ENCODE measurements around the gene SHISA6.

Gene SHISA6

DNA sequence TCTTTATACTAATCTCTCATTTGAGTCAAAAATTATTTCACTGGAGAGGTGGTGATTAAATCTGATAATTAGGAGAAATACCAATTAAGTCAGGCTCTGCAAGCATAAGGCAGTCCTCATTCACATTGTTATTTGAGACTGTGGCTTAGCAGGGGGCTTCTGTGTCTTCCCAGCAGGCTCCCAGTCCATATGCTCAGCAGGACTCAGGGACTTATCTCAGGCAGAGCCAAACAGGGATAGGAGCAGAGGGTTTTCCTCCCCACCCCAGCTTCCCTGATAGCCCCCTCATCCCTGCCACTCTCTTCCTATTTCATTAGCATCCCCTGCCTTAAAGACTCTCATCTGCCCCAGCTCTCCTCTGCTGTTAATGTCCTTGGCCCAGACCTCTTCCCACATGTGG is 252.9 kb downstream of the SHISA6 start:
- H3K36me3 ChIP-seq (ENCODE audit: control insufficient read depth, insufficient read depth, low read length), result no peaks in the 10 kb centered on the region
- H3K9ac ChIP-seq (ENCODE audit: low read length), result no peak overlapping the region
- no peak overlapping the region for H3K4me3 ChIP-seq (ENCODE audit: low read length)
- H3K4me1 ChIP-seq (ENCODE audit: control insufficient read depth, insufficient read depth, low read length), result no peaks in the 10 kb centered on the region
- no peak overlapping the region for H3K27ac ChIP-seq (ENCODE audit: low read depth, low read length)
- H3K27me3 ChIP-seq (ENCODE audit: control insufficient read depth, insufficient read depth, low read length), result no peaks in the 10 kb centered on the region

DNA sequence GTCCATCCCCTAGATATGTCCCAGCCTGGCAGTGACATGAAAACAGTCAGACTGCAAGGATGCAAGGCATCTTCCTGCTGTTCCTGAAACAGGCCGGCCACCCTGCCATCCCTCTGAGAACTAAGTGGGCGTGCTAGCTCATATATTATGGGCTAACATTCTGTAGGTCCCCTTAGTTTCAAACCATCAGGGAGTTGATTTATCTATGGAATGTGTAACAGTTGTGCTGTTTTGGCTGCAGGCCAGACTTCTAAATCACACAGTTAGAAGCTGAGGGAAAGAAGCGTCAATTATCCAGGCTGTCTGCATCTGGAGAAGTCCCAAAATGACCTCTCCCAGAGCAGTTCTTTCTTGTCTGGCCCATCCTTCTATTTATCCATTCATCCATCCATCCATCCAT is 254.6 kb downstream of the SHISA6 start:
- no peak overlapping the region for H3K9ac ChIP-seq (ENCODE audit: low read length)
- no peak overlapping the region for H3K4me3 ChIP-seq (ENCODE audit: low read length)
- H3K36me3 ChIP-seq (ENCODE audit: control insufficient read depth, insufficient read depth, low read length), result no peaks in the 10 kb centered on the region
- no peaks in the 10 kb centered on the region for H3K4me1 ChIP-seq (ENCODE audit: control insufficient read depth, insufficient read depth, low read length)
- no peaks in the 10 kb centered on the region for H3K27me3 ChIP-seq (ENCODE audit: control insufficient read depth, insufficient read depth, low read length)
- H3K27ac ChIP-seq (ENCODE audit: low read depth, low read length), result no peak overlapping the region

DNA sequence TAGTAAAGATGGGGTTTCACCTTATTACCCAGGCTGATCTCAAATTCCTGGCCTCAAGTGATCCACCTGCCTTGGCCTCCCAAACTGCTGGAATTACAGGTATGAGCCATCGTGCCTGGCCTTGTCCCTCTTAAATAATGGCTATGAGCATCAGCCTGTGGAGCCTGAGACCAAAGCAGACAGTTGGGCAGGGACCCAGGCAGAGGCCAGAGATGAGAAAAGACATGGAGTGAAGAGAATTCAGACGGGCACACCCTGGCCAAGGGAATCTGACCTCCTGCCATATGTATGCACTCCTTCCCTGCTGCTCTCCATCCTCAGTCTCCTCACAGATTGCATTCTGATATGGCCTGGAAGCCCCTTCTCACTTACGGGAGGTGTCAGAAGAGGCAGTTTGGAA is 258.9 kb downstream of the SHISA6 start:
- Histone ChIP-seq H3K36me3 (ENCODE audit: control insufficient read depth, insufficient read depth, low read length) (no peaks in the 10 kb centered on the region), H3K27ac (ENCODE audit: low read depth, low read length) (no peak overlapping the region), H3K4me3 (ENCODE audit: low read length) (no peak overlapping the region), H3K27me3 (ENCODE audit: control insufficient read depth, insufficient read depth, low read length) (no peaks in the 10 kb centered on the region), H3K4me1 (ENCODE audit: control insufficient read depth, insufficient read depth, low read length) (no peaks in the 10 kb centered on the region), H3K9ac (ENCODE audit: low read length) (no peak overlapping the region)

DNA sequence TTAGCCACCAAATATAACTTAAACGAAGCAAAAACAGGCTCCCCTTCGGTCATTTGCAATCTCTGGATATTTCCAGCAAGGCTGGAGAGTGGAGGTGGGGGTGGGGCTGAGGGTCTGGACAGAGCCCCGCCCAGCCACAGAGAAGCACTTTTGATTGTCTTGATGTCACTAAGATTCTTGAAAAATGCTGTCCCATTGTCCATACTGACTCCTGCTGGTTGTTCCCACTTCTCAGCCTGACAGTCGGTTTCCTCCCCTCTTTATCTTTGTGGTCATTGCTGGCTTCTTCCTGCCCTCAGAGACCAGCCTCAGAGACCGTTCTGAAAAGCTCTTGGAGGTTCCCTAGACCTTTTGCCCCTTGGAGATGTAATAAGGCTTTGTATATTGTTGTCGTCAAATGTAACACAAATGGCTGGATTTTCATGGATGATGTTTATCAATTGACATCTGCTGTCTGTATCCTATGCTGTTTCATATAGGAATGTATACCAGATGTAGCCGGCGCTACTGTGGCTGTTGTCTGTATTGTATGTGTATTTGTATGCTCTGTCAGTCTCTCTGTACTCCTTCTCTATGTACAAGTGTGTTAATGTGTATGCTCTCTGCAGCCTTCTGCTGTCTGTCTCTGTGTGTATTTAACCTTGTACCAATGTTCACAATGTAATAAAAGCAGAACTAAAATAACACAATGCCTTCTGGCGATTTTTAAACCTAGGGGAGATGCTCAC is 262.5 kb downstream of the SHISA6 start:
- no peaks in the 10 kb centered on the region for H3K4me1 ChIP-seq (ENCODE audit: control insufficient read depth, insufficient read depth, low read length)
- H3K4me3 ChIP-seq (ENCODE audit: low read length), result no peak overlapping the region
- no peaks in the 10 kb centered on the region for H3K27me3 ChIP-seq (ENCODE audit: control insufficient read depth, insufficient read depth, low read length)
- H3K36me3 ChIP-seq (ENCODE audit: control insufficient read depth, insufficient read depth, low read length), result no peaks in the 10 kb centered on the region
- H3K9ac ChIP-seq (ENCODE audit: low read length), result no peak overlapping the region
- no peak overlapping the region for H3K27ac ChIP-seq (ENCODE audit: low read depth, low read length)

DNA sequence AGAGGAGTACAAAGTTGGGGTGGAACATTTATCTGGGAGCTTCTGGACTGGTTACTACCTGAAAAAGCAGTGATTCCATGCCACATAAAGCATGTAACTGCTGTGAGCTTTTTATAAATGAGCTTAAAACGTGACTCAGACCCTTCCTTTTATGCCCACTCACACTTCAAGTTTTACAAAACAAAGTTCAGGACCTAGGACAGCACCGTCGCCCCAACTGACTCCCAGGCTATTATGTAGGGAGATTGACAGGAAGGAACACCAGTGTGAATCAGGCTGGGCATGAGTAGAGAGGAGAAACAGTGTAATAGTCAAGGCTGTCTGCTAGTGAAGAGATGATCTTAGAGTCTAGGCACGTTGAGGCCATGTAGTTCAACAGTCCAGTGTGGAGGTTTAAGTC is 265.6 kb downstream of the SHISA6 start:
- Histone ChIP-seq H3K4me1 (ENCODE audit: control insufficient read depth, insufficient read depth, low read length) (no peaks in the 10 kb centered on the region), H3K36me3 (ENCODE audit: control insufficient read depth, insufficient read depth, low read length) (no peaks in the 10 kb centered on the region), H3K27ac (ENCODE audit: low read depth, low read length) (no peak overlapping the region)

DNA sequence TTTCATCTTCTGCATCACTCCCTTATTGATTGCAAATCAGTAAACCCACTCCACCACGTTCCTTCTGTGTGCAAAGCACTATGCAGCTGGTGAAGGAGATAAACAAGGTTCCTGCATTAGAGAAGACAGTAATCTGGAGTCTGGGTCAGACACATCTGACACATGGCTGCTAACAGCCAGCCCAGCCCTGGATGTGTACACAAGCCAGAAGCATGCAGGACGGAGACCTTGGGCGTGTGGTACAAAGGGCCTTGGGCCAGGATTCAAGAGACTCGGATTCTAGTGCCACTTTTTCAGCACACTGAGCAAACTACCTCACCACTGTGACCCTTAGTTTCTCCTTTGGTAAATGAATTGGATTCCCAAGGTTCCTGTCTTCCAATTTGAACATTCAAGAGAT is 270.7 kb downstream of the SHISA6 start:
- no peaks in the 10 kb centered on the region for H3K4me1 ChIP-seq (ENCODE audit: control insufficient read depth, insufficient read depth, low read length)
- H3K4me3 ChIP-seq (ENCODE audit: low read length), result no peak overlapping the region
- no peaks in the 10 kb centered on the region for H3K36me3 ChIP-seq (ENCODE audit: control insufficient read depth, insufficient read depth, low read length)
- H3K27ac ChIP-seq (ENCODE audit: low read depth, low read length), result no peak overlapping the region
- no peak overlapping the region for H3K9ac ChIP-seq (ENCODE audit: low read length)
- H3K27me3 ChIP-seq (ENCODE audit: control insufficient read depth, insufficient read depth, low read length), result no peaks in the 10 kb centered on the region

More for the DNA sequence above, 265.6 kb downstream of the SHISA6 start:
- H3K4me3 ChIP-seq (ENCODE audit: low read length), result no peak overlapping the region
- no peaks in the 10 kb centered on the region for H3K27me3 ChIP-seq (ENCODE audit: control insufficient read depth, insufficient read depth, low read length)
- no peak overlapping the region for H3K9ac ChIP-seq (ENCODE audit: low read length)

DNA sequence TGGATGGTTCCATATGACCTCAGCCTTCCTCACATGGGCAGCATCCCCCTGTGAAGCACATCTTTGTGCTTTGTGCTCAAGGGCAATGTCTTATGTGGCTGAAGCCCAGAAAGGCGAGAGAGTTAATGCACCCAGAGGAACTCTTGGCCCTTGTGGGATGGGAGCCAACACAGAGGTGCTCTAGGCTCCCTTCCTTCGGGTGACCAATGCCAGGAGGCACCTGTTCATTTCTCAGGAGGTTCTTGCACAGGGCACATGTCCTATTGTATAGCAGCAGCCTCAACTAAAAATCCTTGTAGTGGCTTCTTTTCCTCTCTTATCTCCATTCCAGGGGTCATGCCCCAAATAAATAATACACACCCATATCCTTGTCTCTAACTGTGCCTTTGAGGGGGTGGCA is 273.6 kb downstream of the SHISA6 start:
- H3K27me3 ChIP-seq (ENCODE audit: control insufficient read depth, insufficient read depth, low read length), result no peaks in the 10 kb centered on the region
- H3K27ac ChIP-seq (ENCODE audit: low read depth, low read length), result no peak overlapping the region
- H3K4me1 ChIP-seq (ENCODE audit: control insufficient read depth, insufficient read depth, low read length), result no peaks in the 10 kb centered on the region
- no peak overlapping the region for H3K9ac ChIP-seq (ENCODE audit: low read length)
- H3K4me3 ChIP-seq (ENCODE audit: low read length), result no peak overlapping the region
- H3K36me3 ChIP-seq (ENCODE audit: control insufficient read depth, insufficient read depth, low read length), result no peaks in the 10 kb centered on the region

DNA sequence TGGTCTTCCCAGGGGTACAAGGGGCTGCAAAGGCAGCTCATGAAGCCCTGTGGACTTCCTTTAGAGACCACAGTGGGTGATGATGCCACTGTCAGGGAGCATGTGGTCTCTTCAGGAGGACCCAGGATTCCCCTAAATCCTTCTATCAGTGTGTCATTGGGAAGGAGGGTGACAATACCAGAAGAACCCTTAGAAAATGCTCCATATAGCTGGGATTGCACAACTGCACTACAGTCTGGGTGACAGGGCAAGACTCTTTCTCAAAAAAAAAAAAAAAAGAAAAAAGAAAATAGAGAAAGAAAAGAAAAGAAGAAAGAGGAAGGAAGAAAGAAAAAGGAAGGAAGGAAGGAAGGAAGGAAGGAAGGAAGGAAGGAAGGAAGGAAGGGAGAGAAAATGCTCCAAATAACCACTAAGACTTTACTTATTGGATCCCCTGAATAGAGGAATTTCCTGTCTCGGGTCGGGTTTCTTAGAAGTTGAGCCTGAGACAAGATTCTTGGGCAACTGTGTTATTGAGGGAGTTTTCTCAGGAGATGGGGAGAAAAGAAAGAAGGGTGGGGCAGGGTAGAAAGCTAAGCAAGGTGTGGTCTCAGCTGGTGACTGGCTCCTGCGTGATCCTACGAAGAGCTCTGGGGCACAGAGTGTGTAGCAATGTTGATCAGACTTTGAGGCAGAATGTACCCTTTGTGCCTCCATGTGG is 274.1 kb downstream of the SHISA6 start:
- no peak overlapping the region for H3K27ac ChIP-seq (ENCODE audit: low read depth, low read length)
- no peak overlapping the region for H3K4me3 ChIP-seq (ENCODE audit: low read length)
- no peaks in the 10 kb centered on the region for H3K4me1 ChIP-seq (ENCODE audit: control insufficient read depth, insufficient read depth, low read length)
- H3K9ac ChIP-seq (ENCODE audit: low read length), result no peak overlapping the region
- H3K27me3 ChIP-seq (ENCODE audit: control insufficient read depth, insufficient read depth, low read length), result no peaks in the 10 kb centered on the region
- no peaks in the 10 kb centered on the region for H3K36me3 ChIP-seq (ENCODE audit: control insufficient read depth, insufficient read depth, low read length)

DNA sequence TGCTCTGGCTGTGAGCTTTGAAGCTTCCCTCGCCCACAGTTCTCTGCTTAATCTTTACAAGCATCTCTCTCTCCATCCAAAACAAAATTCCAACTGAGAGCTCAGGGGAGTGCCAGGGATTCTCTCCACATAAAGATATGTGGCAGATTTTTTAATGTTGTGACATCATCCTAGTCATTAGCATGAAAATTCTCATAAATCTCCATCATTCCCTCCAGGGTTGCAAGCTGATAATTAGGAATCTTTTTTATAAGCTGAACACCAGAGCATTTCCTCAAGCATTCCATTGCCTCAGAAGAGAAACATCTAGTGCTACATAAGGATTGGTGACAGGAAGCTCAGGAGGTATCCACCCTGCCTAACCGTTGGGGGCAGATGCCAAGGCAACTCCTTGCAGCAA is 274.9 kb downstream of the SHISA6 start:
- Histone ChIP-seq H3K27ac (ENCODE audit: low read depth, low read length) (no peak overlapping the region), H3K9ac (ENCODE audit: low read length) (no peak overlapping the region), H3K36me3 (ENCODE audit: control insufficient read depth, insufficient read depth, low read length) (no peaks in the 10 kb centered on the region), H3K27me3 (ENCODE audit: control insufficient read depth, insufficient read depth, low read length) (no peaks in the 10 kb centered on the region), H3K4me1 (ENCODE audit: control insufficient read depth, insufficient read depth, low read length) (no peaks in the 10 kb centered on the region), H3K4me3 (ENCODE audit: low read length) (no peak overlapping the region)

DNA sequence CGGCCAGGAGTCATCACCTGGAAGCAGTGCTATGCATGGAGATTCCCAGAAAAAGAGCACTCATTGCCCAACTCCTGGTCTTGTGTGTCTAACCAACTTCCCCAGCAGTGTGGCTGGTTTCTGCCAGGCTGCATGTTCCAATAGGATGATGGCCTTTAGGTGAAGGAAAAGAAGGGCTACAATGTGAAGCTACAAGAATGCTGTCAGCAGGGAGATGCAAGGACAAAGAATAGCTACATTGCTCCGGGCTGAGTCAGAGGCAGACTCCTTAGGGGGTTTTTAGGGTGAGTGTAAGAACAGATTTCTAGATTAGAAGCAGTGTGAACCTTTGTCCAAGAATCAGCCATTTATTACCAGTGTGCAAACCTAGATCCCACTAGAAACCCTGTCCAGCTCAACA is 294.2 kb downstream of the SHISA6 start:
- no peaks in the 10 kb centered on the region for H3K36me3 ChIP-seq (ENCODE audit: control insufficient read depth, insufficient read depth, low read length)
- H3K9ac ChIP-seq (ENCODE audit: low read length), result no peak overlapping the region
- no peak overlapping the region for H3K27ac ChIP-seq (ENCODE audit: low read depth, low read length)
- H3K27me3 ChIP-seq (ENCODE audit: control insufficient read depth, insufficient read depth, low read length), result no peaks in the 10 kb centered on the region
- H3K4me1 ChIP-seq (ENCODE audit: control insufficient read depth, insufficient read depth, low read length), result no peaks in the 10 kb centered on the region
- H3K4me3 ChIP-seq (ENCODE audit: low read length), result no peak overlapping the region

DNA sequence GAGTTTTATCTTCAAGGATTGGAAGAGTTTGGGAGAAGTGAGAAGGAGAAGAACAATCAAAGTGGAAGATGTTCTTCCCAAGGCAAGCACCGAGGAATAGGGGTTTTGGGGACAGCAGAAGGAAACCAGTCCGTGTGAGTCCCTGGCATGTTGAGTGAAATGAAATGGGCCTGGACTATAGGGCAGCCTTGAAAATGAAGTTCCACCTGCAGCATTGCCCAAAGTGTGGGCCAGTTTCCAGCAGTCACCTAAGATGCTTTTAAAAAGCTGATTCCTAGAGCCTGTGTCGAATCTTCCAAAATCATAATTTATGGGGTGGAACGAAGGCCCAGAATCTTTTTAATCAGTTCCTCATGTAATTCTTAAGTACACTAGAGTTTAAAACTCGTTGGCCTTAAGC is 297.4 kb downstream of the SHISA6 start:
- Histone ChIP-seq H3K4me1 (ENCODE audit: control insufficient read depth, insufficient read depth, low read length) (no peaks in the 10 kb centered on the region), H3K27me3 (ENCODE audit: control insufficient read depth, insufficient read depth, low read length) (no peaks in the 10 kb centered on the region), H3K9ac (ENCODE audit: low read length) (no peak overlapping the region), H3K36me3 (ENCODE audit: control insufficient read depth, insufficient read depth, low read length) (no peaks in the 10 kb centered on the region), H3K27ac (ENCODE audit: low read depth, low read length) (no peak overlapping the region), H3K4me3 (ENCODE audit: low read length) (no peak overlapping the region)

DNA sequence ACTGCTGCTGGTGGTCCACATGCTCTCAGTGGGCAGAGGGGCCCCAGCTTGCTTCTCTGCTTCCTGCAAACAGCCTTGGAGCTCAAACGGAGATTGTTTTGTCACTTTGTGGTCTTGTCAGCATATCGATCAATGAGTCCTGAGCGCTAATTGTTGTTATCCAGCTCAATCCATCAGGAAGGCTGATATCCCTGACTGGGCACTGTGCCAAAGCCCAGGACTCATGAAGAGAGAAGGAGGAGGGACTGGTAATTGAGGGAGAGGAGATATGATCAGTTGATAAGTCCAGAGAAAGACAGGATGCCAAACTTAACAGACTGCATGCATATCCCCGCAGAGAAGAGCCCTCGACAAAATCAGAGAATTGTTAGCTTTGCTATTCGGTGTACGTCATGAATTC is 298.6 kb downstream of the SHISA6 start:
- Histone ChIP-seq H3K4me3 (ENCODE audit: low read length) (no peak overlapping the region), H3K36me3 (ENCODE audit: control insufficient read depth, insufficient read depth, low read length) (no peaks in the 10 kb centered on the region)

DNA sequence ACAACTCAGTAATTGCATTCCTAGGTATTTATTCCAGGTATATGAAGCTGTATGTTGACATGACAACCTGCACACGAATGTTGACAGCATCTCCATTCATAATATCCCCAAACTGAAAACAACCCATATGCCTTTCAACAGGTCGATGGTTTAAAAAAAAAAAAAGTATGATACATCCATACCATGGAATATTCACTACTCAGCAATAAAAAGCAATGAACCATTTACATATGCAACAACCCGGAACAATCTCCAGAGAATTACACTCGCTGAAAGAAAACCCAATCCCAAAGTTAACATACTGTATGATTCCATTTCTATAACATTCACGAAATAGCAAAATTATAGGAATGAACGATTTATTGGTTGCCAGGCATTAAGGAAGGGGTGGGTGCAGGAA is 304.0 kb downstream of the SHISA6 start:
- Histone ChIP-seq H3K4me3 (ENCODE audit: low read length) (no peak overlapping the region), H3K27ac (ENCODE audit: low read depth, low read length) (no peak overlapping the region), H3K36me3 (ENCODE audit: control insufficient read depth, insufficient read depth, low read length) (no peaks in the 10 kb centered on the region), H3K9ac (ENCODE audit: low read length) (no peak overlapping the region), H3K4me1 (ENCODE audit: control insufficient read depth, insufficient read depth, low read length) (no peaks in the 10 kb centered on the region), H3K27me3 (ENCODE audit: control insufficient read depth, insufficient read depth, low read length) (no peaks in the 10 kb centered on the region)

More for the DNA sequence above, 298.6 kb downstream of the SHISA6 start:
- Histone ChIP-seq H3K27me3 (ENCODE audit: control insufficient read depth, insufficient read depth, low read length) (no peaks in the 10 kb centered on the region), H3K27ac (ENCODE audit: low read depth, low read length) (no peak overlapping the region), H3K9ac (ENCODE audit: low read length) (no peak overlapping the region), H3K4me1 (ENCODE audit: control insufficient read depth, insufficient read depth, low read length) (no peaks in the 10 kb centered on the region)
